Measurements from ENCODE around the gene ZGPAT.
"Not testable (repeated sequence)": the region's sequence is repeated elsewhere in the genome, so short reads cannot be mapped to it uniquely, and the experiment has no call there.

ZGPAT gene

DNA sequence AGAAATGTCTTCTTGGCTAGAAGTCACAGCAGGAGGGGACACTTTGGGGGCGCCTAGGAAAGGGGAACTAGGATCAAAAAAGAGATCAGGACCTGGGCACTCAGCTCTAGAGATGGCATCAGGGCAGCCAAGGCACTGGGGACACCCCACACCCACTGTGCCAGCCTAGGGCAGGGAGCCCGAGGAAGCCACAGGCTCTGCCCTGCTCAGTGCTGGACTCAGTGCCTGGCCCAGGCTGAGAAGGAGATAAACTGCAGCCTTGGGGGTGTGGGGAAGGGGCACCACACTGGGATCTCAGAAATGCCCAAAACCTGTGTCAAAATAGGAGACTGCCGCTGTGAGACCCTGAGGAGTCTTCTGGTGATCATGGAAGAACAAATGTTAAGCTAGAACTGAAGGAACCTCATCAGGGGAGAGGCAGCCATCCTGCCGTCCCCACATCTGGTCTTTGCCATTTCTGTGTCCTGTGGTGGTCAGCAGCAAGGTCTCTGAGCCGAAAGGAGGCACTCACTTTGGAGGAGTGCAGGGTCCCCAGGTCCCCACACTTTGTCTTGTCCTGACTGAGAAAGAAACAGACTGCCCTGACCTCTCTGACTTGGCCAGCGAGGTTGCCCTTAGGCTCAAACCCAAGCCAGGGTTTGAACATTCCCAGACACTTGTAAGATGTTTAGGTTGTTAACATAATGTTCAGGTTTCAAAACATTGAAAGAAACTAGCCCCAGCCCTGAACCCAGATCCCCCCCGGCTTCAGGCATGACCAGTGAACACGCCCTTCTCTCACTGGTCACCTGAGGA, 2.4 kb upstream of the ZGPAT start:
- no peak for DNase-seq

DNA sequence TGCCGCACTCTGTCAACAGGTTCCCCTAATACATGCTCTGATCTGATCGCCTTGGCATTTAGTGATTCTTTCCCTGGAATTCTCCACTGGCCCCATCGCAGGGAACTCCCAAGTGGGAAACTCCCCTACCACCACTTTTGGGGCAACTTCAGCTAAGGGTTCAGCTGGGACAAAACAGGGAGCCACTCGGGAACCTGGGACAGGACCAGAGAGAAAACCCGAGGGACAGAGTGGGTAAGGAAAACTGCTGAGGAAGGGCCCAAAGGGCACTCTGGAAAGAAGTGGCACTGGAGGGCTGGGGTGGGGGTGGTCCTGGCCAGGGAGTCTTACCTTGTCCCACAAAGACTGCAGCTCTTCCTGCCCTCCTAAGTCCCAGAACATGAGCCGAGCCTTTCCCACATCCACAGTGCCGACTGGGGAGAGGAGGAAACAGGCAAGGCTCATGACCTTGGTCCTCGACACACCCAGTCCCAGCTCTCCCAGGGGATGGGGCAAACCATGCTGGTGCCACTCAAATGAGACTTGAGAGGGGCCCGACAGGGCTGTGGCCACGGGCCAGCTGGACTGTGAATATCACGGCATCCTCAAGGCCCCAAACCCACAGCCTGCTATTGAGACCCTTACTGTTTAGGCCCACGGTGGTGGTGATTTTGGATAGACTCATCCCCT, 1.7 kb upstream of the ZGPAT start:
- DNase-seq, result no peak

DNA sequence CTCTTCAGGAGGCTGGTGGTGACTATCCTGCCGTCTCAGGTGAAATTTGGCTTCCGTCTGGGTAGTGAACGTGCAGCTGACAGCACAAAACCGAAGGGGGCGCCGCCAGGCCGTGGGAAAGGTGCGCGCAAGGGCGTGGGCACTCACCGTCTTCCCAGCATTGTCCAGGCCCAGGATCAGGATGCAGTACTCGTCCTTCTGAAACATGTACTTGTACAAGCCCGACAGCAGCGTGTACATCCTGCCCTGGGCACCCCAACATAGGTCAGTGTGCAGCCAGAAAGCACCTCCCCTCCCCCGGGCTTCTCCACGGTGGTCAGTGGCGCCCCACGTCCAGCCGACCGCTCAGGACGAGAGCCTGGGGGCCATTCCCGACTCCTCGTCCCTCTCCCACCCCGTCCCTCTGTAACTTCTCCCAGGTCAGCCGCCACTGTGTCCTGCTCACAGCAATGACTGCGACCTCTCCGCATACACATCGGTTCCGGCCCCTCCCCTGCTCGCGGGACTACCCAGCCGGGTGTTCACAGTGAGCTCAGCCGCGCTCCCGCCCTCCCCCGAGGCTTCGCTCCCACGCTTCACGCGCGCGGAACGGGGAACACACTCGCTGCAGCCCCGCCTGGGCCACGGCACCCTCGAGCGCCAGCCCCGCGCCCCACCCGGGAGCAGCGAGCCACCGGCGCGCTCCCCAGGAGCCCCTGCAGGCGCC, 834 bp upstream of the ZGPAT start:
- DNase-seq, result no peak

DNA sequence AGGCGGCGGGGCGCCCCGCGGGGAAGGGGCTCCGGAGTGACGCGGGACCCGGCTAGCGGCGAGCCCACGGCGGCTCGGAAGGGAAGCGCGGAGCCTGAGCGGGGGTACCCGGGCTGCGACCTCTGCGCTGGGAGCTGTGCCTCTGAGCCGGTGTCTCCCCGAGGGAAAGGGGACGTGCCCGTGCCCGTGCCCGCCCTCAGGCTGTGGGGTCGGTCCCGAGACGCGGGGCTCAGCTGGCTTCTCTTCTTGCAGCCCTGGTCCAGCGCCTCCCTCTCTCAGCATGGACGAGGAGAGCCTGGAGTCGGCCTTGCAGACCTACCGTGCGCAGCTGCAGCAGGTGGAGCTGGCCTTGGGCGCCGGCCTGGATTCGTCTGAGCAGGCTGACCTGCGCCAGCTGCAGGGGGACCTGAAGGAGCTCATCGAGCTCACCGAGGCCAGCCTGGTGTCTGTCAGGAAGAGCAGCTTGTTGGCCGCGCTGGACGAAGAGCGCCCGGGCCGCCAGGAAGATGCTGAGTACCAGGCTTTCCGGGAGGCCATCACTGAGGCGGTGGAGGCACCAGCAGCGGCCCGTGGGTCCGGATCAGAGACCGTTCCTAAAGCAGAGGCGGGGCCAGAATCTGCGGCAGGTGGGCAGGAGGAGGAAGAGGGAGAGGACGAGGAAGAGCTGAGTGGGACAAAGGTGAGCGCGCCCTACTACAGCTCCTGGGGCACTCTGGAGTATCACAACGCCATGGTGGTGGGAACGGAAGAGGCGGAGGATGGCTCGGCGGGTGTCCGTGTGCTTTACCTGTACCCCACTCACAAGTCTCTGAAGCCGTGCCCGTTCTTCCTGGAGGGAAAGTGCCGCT, 686 bp downstream of the ZGPAT start:
- no peak for DNase-seq

DNA sequence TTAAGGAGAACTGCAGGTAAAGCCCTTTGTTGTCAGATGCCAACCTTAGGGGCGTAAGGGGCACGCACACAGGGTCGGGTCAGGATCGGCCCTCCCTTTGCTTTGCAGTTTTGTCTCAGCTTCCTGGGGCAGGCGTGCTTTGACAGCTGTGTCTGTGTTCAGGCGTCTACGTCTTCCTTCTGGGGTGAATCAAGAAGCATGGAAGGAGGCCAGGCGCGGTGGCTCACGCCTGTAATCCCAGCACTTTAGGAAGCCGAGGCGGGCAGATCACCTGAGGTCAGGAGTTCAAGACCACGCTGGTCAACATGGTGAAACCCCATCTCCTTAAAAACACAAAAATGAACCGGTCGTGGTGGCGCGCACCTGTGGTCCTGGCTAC, 1.3 kb downstream of the ZGPAT start:
- DNase-seq, result no peak

DNA sequence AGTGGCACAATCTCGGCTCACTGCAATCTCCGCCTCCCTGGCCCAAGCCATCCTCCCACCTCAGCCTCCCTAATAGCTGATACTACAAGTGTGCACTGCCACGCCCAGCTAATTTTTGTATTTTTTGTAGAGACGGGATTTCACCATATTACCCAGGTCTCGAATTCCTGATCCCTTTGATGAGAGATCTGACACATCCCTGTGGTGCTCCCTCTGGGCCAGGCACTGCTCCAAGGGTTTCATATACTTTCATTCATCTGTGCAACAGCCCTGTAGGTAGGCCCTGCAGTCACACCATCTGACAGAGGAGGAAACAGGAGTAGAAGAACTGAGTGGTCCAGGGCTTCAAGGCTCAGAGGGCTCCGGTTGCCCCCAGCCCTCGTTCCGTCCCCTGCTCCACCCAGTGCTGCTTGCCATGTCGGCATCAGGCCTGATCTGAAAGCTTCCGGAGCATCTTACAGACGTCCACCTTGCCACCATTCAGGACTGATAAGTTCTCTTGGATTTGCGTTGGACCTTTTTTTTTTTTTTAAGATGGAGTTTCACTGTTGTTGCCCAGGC, 3.3 kb downstream of the ZGPAT start:
- DNase-seq, result no peak

DNA sequence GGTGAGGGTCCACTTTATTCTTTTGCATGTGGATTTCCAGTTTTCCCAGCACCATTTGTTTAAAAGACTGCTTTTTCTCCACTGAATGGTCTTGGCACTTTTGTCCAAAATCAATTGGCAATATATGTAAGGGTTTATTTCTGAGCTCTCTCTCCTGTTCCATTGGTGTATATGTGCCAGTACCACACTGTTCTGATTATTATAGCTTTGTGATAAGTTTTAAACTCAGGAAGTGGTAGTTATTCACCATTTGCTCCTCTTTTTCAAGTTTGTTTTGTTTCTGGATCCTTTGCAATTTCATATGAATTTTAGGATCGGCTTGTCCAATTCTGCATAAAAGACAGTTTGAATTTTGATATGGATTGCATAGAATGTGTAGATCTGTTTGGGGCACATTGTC, 4.4 kb downstream of the ZGPAT start:
- DNase-seq, result no peak

DNA sequence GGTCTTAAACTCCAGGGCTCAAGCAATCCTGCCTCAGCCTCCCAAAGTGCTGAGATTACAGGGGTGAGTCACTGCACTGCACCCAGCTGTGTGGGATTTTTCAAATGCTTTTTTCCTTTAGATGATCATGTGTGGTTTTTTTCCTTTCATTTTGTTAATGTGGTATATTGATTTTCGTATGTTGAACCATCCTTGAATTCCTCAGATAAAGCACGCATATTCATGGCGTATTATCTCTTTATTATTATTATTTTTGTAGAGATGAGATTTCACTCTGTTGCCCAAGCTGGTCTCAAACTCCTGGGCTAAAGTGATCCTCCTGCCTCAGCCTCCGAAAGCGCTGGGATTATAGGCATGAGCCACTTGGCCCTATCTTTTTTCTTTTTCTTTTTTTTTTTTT, 7.0 kb downstream of the ZGPAT start:
- DNase-seq, result no peak

DNA sequence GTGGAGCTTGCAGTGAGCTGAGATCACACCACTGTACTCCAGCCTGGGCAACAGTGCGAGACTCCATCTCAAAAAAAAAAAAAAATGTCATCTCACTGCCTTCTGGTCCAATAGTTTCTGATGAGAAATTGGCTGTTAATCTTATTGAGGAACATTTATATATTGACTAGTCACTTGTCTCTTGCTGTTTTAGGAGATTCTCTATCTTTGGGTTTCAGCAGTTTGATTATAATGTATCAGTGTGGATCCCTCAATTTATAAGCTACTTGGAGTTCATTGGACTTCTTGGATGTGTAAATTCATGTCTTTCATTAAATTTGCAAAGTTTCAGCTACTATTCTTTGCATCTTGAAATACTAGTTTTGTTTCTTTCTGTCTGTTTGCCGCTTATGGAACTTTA, 11.2 kb downstream of the ZGPAT start:
- no peak for DNase-seq

DNA sequence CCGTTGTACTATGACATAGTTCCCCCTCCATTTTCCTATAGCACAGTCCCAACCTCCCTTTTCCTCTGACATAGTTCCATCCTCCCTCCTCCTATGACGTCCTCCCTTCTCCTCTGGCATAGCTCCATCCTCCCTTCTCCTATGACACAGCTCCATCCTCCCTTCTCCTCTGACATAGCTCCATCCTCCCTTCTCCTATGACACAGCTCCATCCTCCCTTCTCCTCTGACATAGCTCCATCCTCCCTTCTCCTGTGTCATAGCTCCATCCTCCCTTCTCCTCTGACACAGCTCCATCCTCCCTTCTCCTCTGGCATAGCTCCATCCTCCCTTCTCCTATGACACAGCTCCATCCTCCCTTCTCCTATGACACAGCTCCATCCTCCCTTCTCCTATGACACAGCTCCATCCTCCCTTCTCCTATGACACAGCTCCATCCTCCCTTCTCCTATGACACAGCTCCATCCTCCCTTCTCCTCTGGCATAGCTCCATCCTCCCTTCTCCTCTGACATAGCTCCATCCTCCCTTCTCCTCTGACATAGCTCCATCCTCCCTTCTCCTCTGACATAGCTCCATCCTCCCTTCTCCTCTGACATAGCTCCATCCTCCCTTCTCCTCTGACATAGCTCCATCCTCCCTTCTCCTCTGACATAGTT, 15.3 kb downstream of the ZGPAT start:
- not testable (repeated sequence) for DNase-seq

DNA sequence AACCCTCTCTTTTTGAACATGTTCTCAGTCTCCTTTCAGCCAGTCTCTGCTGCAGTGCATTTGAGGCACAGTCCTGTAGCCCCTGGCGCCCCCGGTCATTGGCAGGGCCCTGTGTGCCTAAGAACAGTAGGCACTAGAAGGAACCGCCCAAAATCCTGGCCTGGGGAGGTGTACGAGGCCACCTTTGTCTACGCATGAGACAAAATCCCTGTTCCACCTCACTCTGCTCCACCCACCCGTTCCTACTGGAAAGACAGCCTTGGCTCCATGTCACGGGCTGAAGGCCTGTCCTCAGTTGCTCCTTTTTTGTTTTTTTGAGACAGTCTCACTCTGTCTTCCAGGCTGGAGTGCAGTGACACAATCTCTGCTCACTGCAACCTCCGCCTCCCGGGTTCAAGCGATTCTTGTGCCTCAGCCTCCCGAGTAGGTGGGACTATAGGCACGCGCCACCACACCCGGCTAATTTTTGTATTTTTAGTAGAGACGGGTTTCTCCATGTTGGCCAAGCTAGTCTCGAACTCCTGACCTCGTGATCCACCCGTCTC, 22.4 kb downstream of the ZGPAT start:
- DNase-seq, result not testable (repeated sequence)

DNA sequence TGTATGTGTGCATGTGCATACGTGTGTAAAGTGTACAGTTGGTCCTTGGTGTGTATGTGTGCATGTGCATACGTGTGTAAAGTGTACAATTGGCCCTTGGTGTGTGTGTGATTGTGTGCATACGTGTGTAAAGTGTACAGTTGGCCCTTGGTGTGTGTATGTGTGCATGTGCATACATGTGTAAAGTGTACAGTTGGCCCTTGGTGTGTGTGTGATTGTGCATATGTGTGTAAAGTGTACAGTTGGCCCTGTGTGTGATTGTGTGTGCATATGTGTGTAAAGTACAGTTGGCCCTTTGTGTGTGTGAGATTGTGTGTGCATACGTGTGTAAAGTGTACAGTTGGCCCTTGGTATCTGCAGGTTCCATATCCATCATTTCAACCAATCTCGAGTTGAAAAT, 23.6 kb downstream of the ZGPAT start:
- no peak for DNase-seq

DNA sequence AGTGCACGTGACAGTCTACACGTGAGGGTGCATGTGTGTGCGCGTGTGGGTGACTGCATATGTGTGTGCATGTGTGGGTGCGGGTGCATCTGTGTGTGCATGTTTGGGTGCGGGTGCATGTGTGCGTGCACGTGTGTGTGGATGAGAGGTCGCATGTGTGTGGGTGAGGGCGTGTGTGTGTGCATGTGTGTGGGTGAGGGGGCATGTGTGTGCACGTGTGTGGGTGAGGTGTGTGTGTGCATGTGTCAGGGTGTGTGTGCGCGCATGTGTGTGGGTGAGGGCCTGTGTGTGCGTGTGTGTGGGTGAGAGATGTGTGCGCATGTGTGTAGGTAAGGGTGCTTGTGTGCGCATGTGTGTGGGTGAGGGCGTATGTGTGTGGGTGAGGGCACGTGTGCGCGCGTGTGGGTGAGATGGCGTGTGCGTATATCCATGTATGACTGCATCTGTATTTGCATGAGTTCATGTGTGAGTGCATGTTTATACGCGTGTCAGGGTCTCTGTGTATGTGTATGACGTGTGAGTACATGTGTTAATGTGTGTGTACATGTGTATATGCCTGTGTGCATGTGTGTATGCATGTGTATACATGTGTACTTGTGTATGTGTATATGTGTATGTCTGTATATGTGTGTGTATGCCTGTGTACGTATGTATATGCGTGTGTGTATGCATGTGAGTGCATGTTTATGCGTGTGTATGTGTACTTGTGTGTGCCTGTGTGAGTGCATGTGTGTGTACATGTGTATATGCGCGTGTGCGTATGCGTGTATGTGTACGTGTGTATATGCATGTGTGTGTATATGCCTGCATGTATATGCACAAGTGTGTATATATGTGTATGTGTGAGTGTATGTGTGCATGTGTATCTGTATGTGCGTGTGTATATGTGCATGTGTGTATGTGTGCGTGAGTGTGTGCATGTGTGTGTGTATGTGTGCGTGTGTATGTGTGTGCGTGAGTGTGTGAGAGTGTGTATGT, 24.6 kb downstream of the ZGPAT start:
- DNase-seq, result no peak

DNA sequence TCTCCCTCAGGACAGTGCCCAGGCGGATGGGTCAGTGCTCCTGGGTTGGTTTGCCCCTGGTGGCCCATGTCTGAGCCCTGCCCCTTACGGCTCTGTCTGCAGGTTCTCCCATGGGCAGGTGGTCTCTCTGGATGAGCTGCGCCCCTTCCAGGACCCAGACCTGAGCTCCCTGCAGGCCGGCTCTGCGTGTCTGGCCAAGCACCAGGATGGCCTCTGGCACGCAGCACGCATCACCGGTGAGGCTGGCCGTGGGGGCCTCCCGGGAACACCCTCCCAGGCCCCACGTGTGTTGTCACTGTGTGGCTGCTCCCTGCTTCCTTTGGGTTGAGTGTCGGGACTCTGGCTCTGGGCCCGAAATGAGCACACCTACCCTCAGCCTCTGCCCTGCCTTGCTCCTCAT, 25.3 kb downstream of the ZGPAT start:
- no peak for DNase-seq

DNA sequence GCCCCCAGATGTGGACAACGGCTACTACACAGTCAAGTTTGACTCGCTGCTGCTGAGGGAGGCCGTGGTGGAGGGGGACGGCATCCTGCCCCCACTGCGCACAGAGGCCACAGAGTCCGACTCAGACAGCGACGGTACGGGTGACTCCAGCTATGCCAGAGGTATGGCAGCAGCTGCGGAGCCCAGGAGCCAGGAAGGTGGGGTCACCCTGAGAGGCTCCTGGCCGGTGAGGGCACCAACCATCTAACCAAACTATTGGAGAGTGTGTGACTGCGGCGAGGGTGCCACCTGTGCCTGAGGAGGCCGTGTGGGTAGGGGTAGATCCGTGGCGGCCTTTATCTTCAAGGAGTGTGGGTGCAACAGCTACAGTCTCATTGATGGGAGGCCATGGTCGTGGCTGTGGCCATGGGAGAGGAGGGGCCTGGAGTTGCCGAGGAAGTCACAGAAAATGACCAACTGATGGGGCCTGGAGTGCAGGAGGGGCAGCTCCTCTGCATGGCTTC, 25.8 kb downstream of the ZGPAT start:
- no peak for DNase-seq

DNA sequence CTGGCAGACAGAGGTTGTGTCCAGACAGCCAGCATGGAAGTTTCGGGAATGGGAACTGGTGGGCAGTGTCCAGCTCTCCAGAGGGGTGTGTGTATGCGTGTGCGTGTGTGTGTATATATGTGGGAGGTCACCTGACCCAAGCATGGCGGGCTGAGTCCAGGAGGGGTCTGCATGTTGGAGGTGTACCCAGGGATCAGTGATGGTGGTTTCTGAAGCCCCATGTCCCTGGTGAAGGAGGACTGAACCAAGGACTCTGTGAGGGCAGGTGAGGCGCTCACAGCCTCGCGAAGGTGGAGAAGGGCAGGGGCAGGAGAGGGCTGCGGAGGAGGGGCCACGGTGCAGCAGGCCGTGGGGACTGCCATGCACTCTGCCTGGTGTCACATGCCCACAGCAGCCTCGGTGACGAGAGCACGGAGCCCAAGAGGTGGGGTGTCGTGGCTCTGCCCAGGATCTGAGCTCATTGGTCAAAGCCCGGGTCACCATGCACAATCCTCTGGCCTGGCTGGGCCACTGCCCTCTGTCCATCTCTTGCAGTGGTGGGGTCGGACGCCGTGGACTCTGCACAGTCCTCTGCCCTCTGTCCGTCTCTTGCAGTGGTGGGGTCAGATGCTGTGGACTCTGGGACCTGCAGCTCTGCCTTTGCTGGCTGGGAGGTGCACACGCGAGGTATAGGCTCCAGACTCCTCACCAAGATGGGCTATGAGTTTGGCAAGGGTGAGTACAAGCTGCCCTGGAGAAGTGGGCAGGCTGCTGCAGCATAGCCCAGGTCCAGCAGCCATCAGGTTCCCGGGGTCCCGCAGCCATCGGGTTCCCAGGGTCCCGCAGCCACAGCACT, 26.5 kb downstream of the ZGPAT start:
- no peak for DNase-seq

DNA sequence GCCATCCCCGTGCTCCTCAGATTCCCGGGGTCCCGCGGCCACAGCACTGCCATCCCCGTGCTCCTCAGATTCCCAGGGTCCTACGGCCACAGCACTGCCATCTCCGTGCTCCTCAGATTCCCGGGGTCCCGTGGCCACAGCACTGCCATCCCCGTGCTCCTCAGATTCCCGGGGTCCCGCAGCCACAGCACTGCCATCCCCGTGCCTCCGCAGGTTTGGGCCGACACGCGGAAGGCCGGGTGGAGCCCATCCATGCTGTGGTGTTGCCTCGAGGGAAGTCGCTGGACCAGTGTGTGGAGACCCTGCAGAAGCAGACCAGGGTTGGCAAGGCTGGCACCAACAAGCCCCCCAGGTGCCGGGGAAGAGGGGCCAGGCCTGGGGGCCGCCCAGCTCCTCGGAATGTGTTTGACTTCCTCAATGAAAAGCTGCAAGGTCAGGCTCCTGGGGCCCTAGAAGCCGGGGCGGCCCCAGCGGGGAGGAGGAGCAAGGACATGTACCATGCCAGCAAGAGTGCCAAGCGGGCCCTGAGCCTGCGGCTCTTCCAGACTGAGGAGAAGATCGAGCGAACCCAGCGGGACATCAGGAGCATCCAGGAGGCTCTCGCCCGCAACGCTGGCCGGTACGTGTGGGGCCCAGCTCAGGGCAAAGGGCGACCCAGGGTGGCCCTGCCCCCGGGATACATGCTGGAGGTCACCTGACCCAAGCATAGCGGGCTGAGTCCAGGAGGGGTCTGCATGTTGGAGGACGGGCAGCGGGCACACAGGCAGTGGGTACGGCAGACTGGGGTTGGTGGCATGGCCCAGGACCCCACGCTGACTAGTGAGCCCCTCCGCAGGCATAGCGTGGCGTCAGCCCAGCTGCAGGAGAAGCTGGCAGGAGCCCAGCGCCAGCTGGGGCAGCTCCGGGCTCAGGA, 27.4 kb downstream of the ZGPAT start:
- DNase-seq, result no peak

Data from NCI-H510A (cell line).